ENCODE results near the gene SDF2. TPM values are rescaled to one million over a fixed set of nuclear protein-coding genes. Genes with fewer than 3 reads are reported as not detected.

Gene SDF2
- total RNA-seq, 1 experiment from 2014 or later: 66.1 TPM

- no peak for DNase-seq (ENCODE audit: low read depth, low spot score)
- in situ Hi-C loops (cut with HindIII; ENCODE audit: low pct_unique_long_range_greater_than_20kb, low sequenced_read_pairs): no loop called here
Observed at GRCh38 chr17:28645576-28645939, 16.1 kb downstream of the SDF2 start.

- DNase-seq (ENCODE audit: low read depth, low spot score): peak; percentile 95
- in situ Hi-C loops (cut with HindIII; ENCODE audit: low pct_unique_long_range_greater_than_20kb, low sequenced_read_pairs): no loop called here
Observed at GRCh38 chr17:28644787-28645575, 16.7 kb downstream of the SDF2 start, which contains the start of gene BLTP2. BLTP2 (minus strand) TSS chr17:28645158; CDS start chr17:28645056, 102 bp downstream.

- in situ Hi-C loops (cut with HindIII; ENCODE audit: low pct_unique_long_range_greater_than_20kb, low sequenced_read_pairs): no loop called here
- DNase-seq (ENCODE audit: low read depth, low spot score): peak; percentile 61
Observed at GRCh38 chr17:28643983-28644786, 17.5 kb downstream of the SDF2 start.

GRCh38 chr17:28641579-28641978 lies 20.1 kb downstream of the SDF2 start:
- in situ Hi-C loops (cut with HindIII; ENCODE audit: low pct_unique_long_range_greater_than_20kb, low sequenced_read_pairs): no loop called here

GRCh38 chr17:28635506-28635905 lies 26.2 kb downstream of the SDF2 start:
- in situ Hi-C loops (cut with HindIII; ENCODE audit: low pct_unique_long_range_greater_than_20kb, low sequenced_read_pairs): no loop called here
- DNase-seq (ENCODE audit: low read depth, low spot score): no peak

More at GRCh38 chr17:28641579-28641978, 20.1 kb downstream of the SDF2 start:
- no peak for DNase-seq (ENCODE audit: low read depth, low spot score)

- DNase-seq (ENCODE audit: low read depth, low spot score): no peak
- in situ Hi-C loops (cut with HindIII; ENCODE audit: low pct_unique_long_range_greater_than_20kb, low sequenced_read_pairs): no loop called here
Observed at GRCh38 chr17:28634206-28634865, 27.4 kb downstream of the SDF2 start.

GRCh38 chr17:28626818-28627217 lies 34.9 kb downstream of the SDF2 start:
- no peak for DNase-seq (ENCODE audit: low read depth, low spot score)
- in situ Hi-C loops (cut with HindIII; ENCODE audit: low pct_unique_long_range_greater_than_20kb, low sequenced_read_pairs): no loop called here

- DNase-seq (ENCODE audit: low read depth, low spot score): no peak
- in situ Hi-C loops (cut with HindIII; ENCODE audit: low pct_unique_long_range_greater_than_20kb, low sequenced_read_pairs): no loop called here
Observed at GRCh38 chr17:28624148-28624547, 37.6 kb downstream of the SDF2 start.

- in situ Hi-C loops (cut with HindIII; ENCODE audit: low pct_unique_long_range_greater_than_20kb, low sequenced_read_pairs): no loop called here
- DNase-seq (ENCODE audit: low read depth, low spot score): no peak
Observed at GRCh38 chr17:28623696-28624095, 38.0 kb downstream of the SDF2 start.

- in situ Hi-C loops (cut with HindIII; ENCODE audit: low pct_unique_long_range_greater_than_20kb, low sequenced_read_pairs): no loop called here
- no peak for DNase-seq (ENCODE audit: low read depth, low spot score)
Observed at GRCh38 chr17:28622186-28622585, 39.5 kb downstream of the SDF2 start.

GRCh38 chr17:28620010-28620409 lies 41.7 kb downstream of the SDF2 start:
- no peak for DNase-seq (ENCODE audit: low read depth, low spot score)
- in situ Hi-C loops (cut with HindIII; ENCODE audit: low pct_unique_long_range_greater_than_20kb, low sequenced_read_pairs): no loop called here

- DNase-seq (ENCODE audit: low read depth, low spot score): no peak
- in situ Hi-C loops (cut with HindIII; ENCODE audit: low pct_unique_long_range_greater_than_20kb, low sequenced_read_pairs): no loop called here
Observed at GRCh38 chr17:28618464-28618863, 43.2 kb downstream of the SDF2 start.

GRCh38 chr17:28616281-28616680 lies 45.4 kb downstream of the SDF2 start:
- in situ Hi-C loops (cut with HindIII; ENCODE audit: low pct_unique_long_range_greater_than_20kb, low sequenced_read_pairs): no loop called here
- no peak for DNase-seq (ENCODE audit: low read depth, low spot score)

- DNase-seq (ENCODE audit: low read depth, low spot score): no peak
- in situ Hi-C loops (cut with HindIII; ENCODE audit: low pct_unique_long_range_greater_than_20kb, low sequenced_read_pairs): no loop called here
Observed at GRCh38 chr17:28615260-28615940, 46.3 kb downstream of the SDF2 start.

GRCh38 chr17:28613931-28614381 lies 47.8 kb downstream of the SDF2 start, which contains the start of gene RSKR:
RSKR (minus strand) TSS chr17:28614185; CDS start chr17:28614161, 24 bp downstream.
- DNase-seq (ENCODE audit: low read depth, low spot score): no peak
- in situ Hi-C loops (cut with HindIII; ENCODE audit: low pct_unique_long_range_greater_than_20kb, low sequenced_read_pairs): no loop called here

GRCh38 chr17:28612936-28613872 lies 48.5 kb downstream of the SDF2 start:
- in situ Hi-C loops (cut with HindIII; ENCODE audit: low pct_unique_long_range_greater_than_20kb, low sequenced_read_pairs): no loop called here
- DNase-seq (ENCODE audit: low read depth, low spot score): peak; percentile 60

GRCh38 chr17:28612531-28612930 lies 49.2 kb downstream of the SDF2 start:
- DNase-seq (ENCODE audit: low read depth, low spot score): no peak
- in situ Hi-C loops (cut with HindIII; ENCODE audit: low pct_unique_long_range_greater_than_20kb, low sequenced_read_pairs): no loop called here
